GM19351 (cell line): ENCODE measurements around the gene SFMBT2.

Source experiments
- ATAC-seq: cut with Tn5 transposase; IDR thresholded peaks from one replicate; pipeline ENCODE4 v1.9.1; 2021; ENCODE audit warnings: mild to moderate bottlenecking, moderate library complexity; ENCODE audit not compliant: unreplicated experiment

The SFMBT2 gene

GRCh38 chr10:7111089-7111488 lies 299.7 kb downstream of the SFMBT2 start:
- no peak for ATAC-seq
